Neutrophil (primary cell): ENCODE measurements around the gene PRKCH.

ENCODE experiments used
- H3K27ac ChIP-seq: fragments of 200-600 bp; sonication (generic); 2 replicates; pipeline ENCODE4 v1.5.1; 2016; ENCODE audit warnings: mild to moderate bottlenecking, moderate library complexity
- H3K27me3 ChIP-seq: fragments of 200-600 bp; sonication (generic); 2 replicates; pipeline ENCODE4 v1.6.0; 2016; ENCODE audit warnings: mild to moderate bottlenecking
- H3K36me3 ChIP-seq: fragments of 200-600 bp; sonication (generic); 2 replicates; pipeline ENCODE4 v1.5.1; 2017
- H3K4me1 ChIP-seq, 2 experiments: fragments of 200-600 bp in 1 of 2; sonication (generic) in 1 of 2; 1 replicate in 1 of 2; 2 replicates in 1 of 2; pipeline versions ENCODE4 v1.5.1 to v1.6.1; 2013 to 2016; ENCODE audit warnings: low read depth in 1 of 2, low read length in 1 of 2, mild to moderate bottlenecking in 1 of 2, moderate library complexity in 1 of 2; ENCODE audit not compliant: control insufficient read depth in 1 of 2, insufficient read depth in 1 of 2
- H3K4me3 ChIP-seq, 2 experiments: fragments of 200-600 bp in 1 of 2; sonication (generic) in 1 of 2; 1 replicate in 1 of 2; 2 replicates in 1 of 2; pipeline ENCODE4 v1.5.1; 2013 to 2016; ENCODE audit warnings: low read depth in 1 of 2, low read length in 1 of 2, mild to moderate bottlenecking in 1 of 2, moderate library complexity in 1 of 2
- H3K9me3 ChIP-seq: fragments of 200-600 bp; sonication (generic); 2 replicates; pipeline ENCODE4 v1.5.1; 2016
- CTCF ChIP-seq: fragments of 200-600 bp; sonication (generic); IDR thresholded peaks from 2 replicates; pipeline ENCODE4 v1.5.1; 2016; ENCODE audit warnings: antibody characterized with exemption

The PRKCH gene

GRCh38 chr14:61331992-61332657 lies 10.7 kb downstream of the PRKCH start:
- TF ChIP-seq CTCF: no peak
- H3K27ac ChIP-seq: no peak overlapping the region
- no peaks in the 10 kb centered on the region for H3K27me3 ChIP-seq
- H3K4me1 ChIP-seq: no peaks in the 10 kb centered on the region
- no peaks in the 10 kb centered on the region for H3K9me3 ChIP-seq
- no peaks in the 10 kb centered on the region for H3K36me3 ChIP-seq
- no peak overlapping the region for H3K4me3 ChIP-seq

GRCh38 chr14:61332658-61333029 lies 11.3 kb downstream of the PRKCH start:
- Histone ChIP-seq H3K27me3 (no peaks in the 10 kb centered on the region), H3K4me1 (no peaks in the 10 kb centered on the region), H3K27ac (no peak overlapping the region), H3K9me3 (no peaks in the 10 kb centered on the region), H3K36me3 (no peaks in the 10 kb centered on the region), H3K4me3 (no peak overlapping the region)
- no peak for TF ChIP-seq CTCF

- H3K27ac ChIP-seq: no peak overlapping the region
- no peak overlapping the region for H3K4me3 ChIP-seq
- no peaks in the 10 kb centered on the region for H3K4me1 ChIP-seq
These were observed 11.7 kb downstream of the PRKCH start for GRCh38 chr14:61333087-61333486.

GRCh38 chr14:61334197-61334701 lies 12.9 kb downstream of the PRKCH start:
- Histone ChIP-seq H3K4me1 (no peaks in the 10 kb centered on the region), H3K4me3 (no peak overlapping the region), H3K27ac (no peak overlapping the region), H3K27me3 (no peaks in the 10 kb centered on the region), H3K36me3 (no peaks in the 10 kb centered on the region), H3K9me3 (no peaks in the 10 kb centered on the region)
- TF ChIP-seq CTCF: no peak

More at GRCh38 chr14:61333087-61333486, 11.7 kb downstream of the PRKCH start:
- H3K9me3 ChIP-seq: no peaks in the 10 kb centered on the region
- H3K27me3 ChIP-seq: no peaks in the 10 kb centered on the region
- no peak for TF ChIP-seq CTCF
- no peaks in the 10 kb centered on the region for H3K36me3 ChIP-seq

DNA sequence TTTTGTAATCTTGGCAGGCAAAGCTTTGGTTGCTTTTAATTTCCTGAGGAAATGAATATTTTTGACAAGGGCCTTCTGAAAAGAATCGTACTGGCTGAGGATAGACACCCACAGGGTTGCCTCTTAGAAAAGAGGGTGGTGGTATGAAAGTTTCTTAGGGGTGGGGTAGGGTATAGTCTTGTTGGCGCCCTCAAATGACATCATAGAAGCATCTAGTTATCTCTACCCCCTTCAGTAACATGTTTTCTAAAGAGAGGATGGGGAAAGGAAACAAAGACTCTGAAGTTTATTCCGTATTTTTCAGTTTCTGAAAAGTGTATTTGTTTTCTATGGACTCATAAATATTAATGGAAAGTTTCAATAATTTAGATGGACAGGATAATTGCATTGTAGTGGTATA lies 13.7 kb downstream of the PRKCH start:
- no peak for TF ChIP-seq CTCF

More for the DNA sequence above, 13.7 kb downstream of the PRKCH start:
- no peaks in the 10 kb centered on the region for H3K4me1 ChIP-seq
- H3K27me3 ChIP-seq: no peaks in the 10 kb centered on the region
- no peaks in the 10 kb centered on the region for H3K36me3 ChIP-seq
- no peak overlapping the region for H3K4me3 ChIP-seq
- no peaks in the 10 kb centered on the region for H3K9me3 ChIP-seq
- H3K27ac ChIP-seq: no peak overlapping the region
